GM23248 (cell line): ENCODE data around the gene PANK2. TPM values are rescaled to one million over a fixed set of nuclear protein-coding genes. Genes with fewer than 3 reads are reported as not detected.

Experiments
- DNase-seq: peaks from one replicate; pipeline ENCODE4 v3.0.0-alpha.2; 2015
- H2AFZ ChIP-seq: fragments of 200-600 bp; sonication (generic); 2 replicates; pipeline ENCODE4 v1.6.1; 2016; ENCODE audit warnings: antibody characterized with exemption
- H3F3A ChIP-seq: fragments of 200-600 bp; sonication (generic); 2 replicates; pipeline ENCODE4 v1.6.1; 2016; ENCODE audit warnings: mild to moderate bottlenecking, antibody characterized with exemption, mixed run types; ENCODE audit not compliant: insufficient read depth
- H3K27ac ChIP-seq: fragments of 200-600 bp; sonication (generic); 2 replicates; pipeline ENCODE4 v1.5.1; 2016; ENCODE audit warnings: mild to moderate bottlenecking
- H3K27me3 ChIP-seq: fragments of 200-600 bp; sonication (generic); replicated peaks from 2 replicates; pipeline ENCODE4 v1.6.1; 2016; ENCODE audit warnings: mild to moderate bottlenecking; ENCODE audit not compliant: insufficient read depth
- H3K36me3 ChIP-seq: fragments of 200-600 bp; sonication (generic); 2 replicates; pipeline ENCODE4 v1.6.1; 2016; ENCODE audit warnings: low read depth, mild to moderate bottlenecking
- H3K4me1 ChIP-seq: fragments of 200-600 bp; sonication (generic); 2 replicates; pipeline ENCODE4 v1.6.1; 2016; ENCODE audit warnings: mild to moderate bottlenecking; ENCODE audit not compliant: insufficient read depth
- H3K4me2 ChIP-seq: fragments of 200-600 bp; sonication (generic); one replicate; pipeline ENCODE4 v1.6.1; 2016; ENCODE audit warnings: mild to moderate bottlenecking; ENCODE audit not compliant: unreplicated experiment
- H3K4me3 ChIP-seq: fragments of 200-600 bp; sonication (generic); 2 replicates; pipeline ENCODE4 v1.5.1; 2016; ENCODE audit warnings: mild to moderate bottlenecking
- H3K79me2 ChIP-seq: fragments of 200-600 bp; sonication (generic); 2 replicates; pipeline ENCODE4 v1.6.1; 2016; ENCODE audit warnings: mild to moderate bottlenecking; ENCODE audit not compliant: insufficient read depth
- H3K9ac ChIP-seq: fragments of 200-600 bp; sonication (generic); 2 replicates; pipeline ENCODE4 v1.6.1; 2016; ENCODE audit warnings: mild to moderate bottlenecking
- H3K9me2 ChIP-seq: fragments of 200-600 bp; sonication (generic); 2 replicates; pipeline ENCODE4 v1.6.1; 2016; ENCODE audit warnings: mixed run types, mild to moderate bottlenecking, moderate library complexity; ENCODE audit not compliant: insufficient read depth
- H3K9me3 ChIP-seq: fragments of 200-600 bp; sonication (generic); one replicate; pipeline ENCODE4 v1.6.1; 2017; ENCODE audit warnings: low read depth
- H4K20me1 ChIP-seq: fragments of 200-600 bp; sonication (generic); 2 replicates; pipeline ENCODE4 v1.6.0; 2016; ENCODE audit not compliant: insufficient read depth
- EZH2 ChIP-seq: fragments of 200-600 bp; sonication (generic); IDR thresholded peaks from 2 replicates; pipeline ENCODE4 v1.6.1; 2018; ENCODE audit warnings: antibody characterized with exemption, mild to moderate bottlenecking; ENCODE audit not compliant: insufficient read depth, poor library complexity, severe bottlenecking
- EZH2phosphoT487 ChIP-seq: fragments of 200-600 bp; sonication (generic); IDR thresholded peaks from 2 replicates; pipeline ENCODE4 v1.6.1; 2018; ENCODE audit warnings: antibody characterized with exemption, moderate library complexity, mild to moderate bottlenecking, low read depth; ENCODE audit not compliant: insufficient read depth
- WGBS, 2 experiments: methylation state at CpG; one replicate each; pipeline ENCODE4 v1.1.6; 2015 to 2017; ENCODE audit warnings: low lambda C conversion rate in 2 of 2, low coverage in 1 of 2; ENCODE audit errors: missing lambda C conversion rate in 2 of 2; 5-methylcytosine and 5-hydroxymethylcytosine counted together
- in situ Hi-C: fragments of 300-500 bp; cut with MboI; formaldehyde crosslinking; loops from 2 replicates; pipeline ENCODE4 v1.15.0; 2020
- polyA plus RNA-seq: library from polyadenylated mRNA; unstranded; fragments of >200 nt; fragmentation: Nextera tagmentation; extraction: Ambion mirVana; gene quantifications from 2 replicates; pipeline ENCODE4 v1.2.1, GENCODE V29; 2016
- total RNA-seq: library from RNA; depleted of rRNA; stranded (reverse); fragments of >200 nt; shearing (Covaris generic); gene quantifications from 2 replicates; pipeline ENCODE4 v1.2.3, GENCODE V29; 2014

PANK2 gene
- total and polyA plus RNA-seq, 2 experiments from 2014 or later, result 30.6 to 43.7 TPM

GRCh38 chr20:3900187-3900604, 11.0 kb downstream of the PANK2 start:
- H3K4me2 ChIP-seq, result peak overlapping the region; percentile 5
- no peaks in the 10 kb centered on the region for H3K9me3 ChIP-seq
- peak; percentile 36 for DNase-seq
- H3K36me3 ChIP-seq, result no peaks in the 10 kb centered on the region
- H3K4me1 ChIP-seq, result peaks cover 74% of the 10 kb centered on the region
- TF ChIP-seq EZH2 (no peak), EZH2phosphoT487 (no peak)
- H4K20me1 ChIP-seq, result peaks cover 71% of the 10 kb centered on the region
- H3K79me2 ChIP-seq, result peaks cover 100% of the 10 kb centered on the region
- H3K4me3 ChIP-seq, result no peak overlapping the region
- WGBS, 2 experiments, result 76 to 80% methylated on average over 3 of the region's 3 CpGs
- H3K27me3 ChIP-seq, result no peaks in the 10 kb centered on the region
- in situ Hi-C loops, result no loop called here
- no peak overlapping the region for H2AFZ ChIP-seq
- peak overlapping the region; percentile 5; the same call in 1 of the 2 replicates for H3K27ac ChIP-seq
- H3K9me2 ChIP-seq, result no peaks in the 10 kb centered on the region
- H3K9ac ChIP-seq, result no peak overlapping the region
- H3F3A ChIP-seq, result peaks cover 69% of the 10 kb centered on the region

- H3K4me1 ChIP-seq, result peaks cover 67% of the 10 kb centered on the region
- peak overlapping the region; percentile 47 for H3K4me3 ChIP-seq
- H3K9me3 ChIP-seq, result no peaks in the 10 kb centered on the region
- 64 to 71% methylated on average over 3 of the region's 3 CpGs for WGBS, 2 experiments
- peak overlapping the region; percentile 72 for H3K4me2 ChIP-seq
- H4K20me1 ChIP-seq, result peaks cover 67% of the 10 kb centered on the region
- peak overlapping the region; percentile 26 for H3K27ac ChIP-seq
- H2AFZ ChIP-seq, result no peak overlapping the region
- peak; percentile 45 for DNase-seq
- no peaks in the 10 kb centered on the region for H3K9me2 ChIP-seq
- peaks cover 100% of the 10 kb centered on the region for H3K79me2 ChIP-seq
- no peaks in the 10 kb centered on the region for H3K27me3 ChIP-seq
- in situ Hi-C loops, result no loop called here
- peaks cover 62% of the 10 kb centered on the region for H3F3A ChIP-seq
- peak overlapping the region; percentile 43 for H3K9ac ChIP-seq
- no peaks in the 10 kb centered on the region for H3K36me3 ChIP-seq
- TF ChIP-seq EZH2phosphoT487, result no peak
- TF ChIP-seq EZH2, result no peak
Observed at GRCh38 chr20:3901028-3901705, 12.0 kb downstream of the PANK2 start.

DNA sequence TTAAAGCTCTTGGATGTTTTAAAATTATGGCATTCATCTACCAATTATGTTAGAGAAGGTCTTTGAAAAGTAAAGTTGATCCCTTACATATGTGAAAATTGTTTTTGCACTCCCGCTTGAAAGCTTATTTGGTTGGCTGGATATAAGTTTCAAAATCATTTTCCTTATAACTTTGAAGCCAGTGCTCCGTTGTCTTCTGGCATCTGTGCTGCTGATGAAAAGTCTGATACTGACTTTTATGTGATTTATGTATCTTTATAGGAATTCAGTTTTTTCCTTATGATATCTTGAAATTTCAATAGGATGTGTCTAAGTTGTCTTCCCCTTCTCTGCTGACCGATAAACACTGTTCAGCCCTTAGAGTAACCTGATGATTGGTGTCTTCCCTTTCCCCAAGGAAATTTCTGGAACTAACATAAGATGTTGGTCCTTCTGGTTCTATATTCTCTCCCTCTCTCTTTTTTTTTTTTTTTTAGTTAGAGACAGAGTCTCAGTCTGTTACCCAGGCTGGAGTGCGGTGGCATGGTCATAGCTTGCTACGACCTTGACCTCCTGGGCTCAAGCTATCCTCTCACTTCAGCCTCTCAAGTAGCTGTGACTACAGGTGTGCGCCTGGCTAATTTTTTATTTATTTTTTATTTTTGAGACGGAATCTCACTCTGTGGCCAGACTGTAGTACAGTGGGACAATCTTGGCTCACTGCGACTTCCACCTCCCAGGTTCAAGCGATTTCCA, 12.7 kb downstream of the PANK2 start:
- in situ Hi-C loops, result no loop called here
- H3K4me3 ChIP-seq, result peak overlapping the region; percentile 47
- H2AFZ ChIP-seq, result no peak overlapping the region
- H3K36me3 ChIP-seq, result no peaks in the 10 kb centered on the region
- H3K4me2 ChIP-seq, result peak overlapping the region; percentile 72
- peak overlapping the region; percentile 43 for H3K9ac ChIP-seq
- H3K9me2 ChIP-seq, result no peaks in the 10 kb centered on the region
- H3F3A ChIP-seq, result peaks cover 57% of the 10 kb centered on the region
- H3K27me3 ChIP-seq, result no peaks in the 10 kb centered on the region
- H3K4me1 ChIP-seq, result peaks cover 60% of the 10 kb centered on the region
- WGBS, 2 experiments, result 68 to 69% methylated on average over 9 of the region's 9 CpGs
- no peak for TF ChIP-seq EZH2
- TF ChIP-seq EZH2phosphoT487, result no peak
- H4K20me1 ChIP-seq, result peaks cover 64% of the 10 kb centered on the region
- H3K27ac ChIP-seq, result peak overlapping the region; percentile 26; the same call in 1 of the 2 replicates
- no peak for DNase-seq
- H3K9me3 ChIP-seq, result no peaks in the 10 kb centered on the region
- H3K79me2 ChIP-seq, result peaks cover 100% of the 10 kb centered on the region

GRCh38 chr20:3902446-3902845, 13.3 kb downstream of the PANK2 start:
- no peaks in the 10 kb centered on the region for H3K9me3 ChIP-seq
- peaks cover 63% of the 10 kb centered on the region for H4K20me1 ChIP-seq

More at GRCh38 chr20:3902446-3902845, 13.3 kb downstream of the PANK2 start:
- DNase-seq, result no peak
- Histone ChIP-seq H3K4me2 (peak overlapping the region; percentile 72), H3K9me2 (no peaks in the 10 kb centered on the region), H3K79me2 (peaks cover 100% of the 10 kb centered on the region), H3K4me1 (peaks cover 54% of the 10 kb centered on the region), H3K9ac (no peak overlapping the region), H3K4me3 (no peak overlapping the region), H3K36me3 (no peaks in the 10 kb centered on the region), H3F3A (peaks cover 51% of the 10 kb centered on the region), H2AFZ (no peak overlapping the region), H3K27me3 (no peaks in the 10 kb centered on the region), H3K27ac (no peak overlapping the region)
- TF ChIP-seq EZH2phosphoT487 (no peak), EZH2 (no peak)
- in situ Hi-C loops, result no loop called here
- 94% methylated on average over 5 of the region's 5 CpGs for WGBS, 2 experiments
